Hepatocyte (in vitro differentiated cells): Measurements from ENCODE around the gene LRRC37A3. TPM values are rescaled to one million over a fixed set of nuclear protein-coding genes. Genes with fewer than 3 reads are reported as not detected.
"Not testable (repeated sequence)": the region's sequence is repeated elsewhere in the genome, so short reads cannot be mapped to it uniquely, and the experiment has no call there.

Experiments
- DNase-seq: peaks from one replicate; pipeline ENCODE4 v3.0.0-alpha.2; 2016; ENCODE audit warnings: low spot score
- H2AFZ ChIP-seq: fragments of 200-600 bp; sonication (generic); 2 replicates; pipeline ENCODE4 v1.6.0; 2016; ENCODE audit warnings: antibody characterized with exemption, mild to moderate bottlenecking
- H3K27ac ChIP-seq: fragments of 200-600 bp; sonication (generic); 2 replicates; pipeline ENCODE4 v1.5.1; 2016; ENCODE audit warnings: mild to moderate bottlenecking
- H3K27me3 ChIP-seq: fragments of 200-600 bp; sonication (generic); 2 replicates; pipeline ENCODE4 v1.6.1; 2016
- H3K36me3 ChIP-seq: fragments of 200-600 bp; sonication (generic); replicated peaks from 2 replicates; pipeline ENCODE4 v1.5.1; 2016; ENCODE audit warnings: low read depth; ENCODE audit not compliant: insufficient read depth
- H3K4me1 ChIP-seq: fragments of 200-600 bp; sonication (generic); 2 replicates; pipeline ENCODE4 v1.5.1; 2016; ENCODE audit warnings: mild to moderate bottlenecking, moderate library complexity; ENCODE audit not compliant: insufficient read depth
- H3K4me2 ChIP-seq: fragments of 200-600 bp; sonication (generic); 2 replicates; pipeline ENCODE4 v1.6.0; 2016
- H3K4me3 ChIP-seq: fragments of 200-600 bp; sonication (generic); 2 replicates; pipeline ENCODE4 v1.5.1; 2016; ENCODE audit warnings: mild to moderate bottlenecking
- H3K79me2 ChIP-seq: fragments of 200-600 bp; sonication (generic); 2 replicates; pipeline ENCODE4 v1.6.0; 2017; ENCODE audit warnings: mild to moderate bottlenecking
- H3K9me2 ChIP-seq: fragments of 200-600 bp; sonication (generic); replicated peaks from 2 replicates; pipeline ENCODE4 v1.6.0; 2017; ENCODE audit warnings: mild to moderate bottlenecking; ENCODE audit not compliant: insufficient read depth
- H3K9me3 ChIP-seq: fragments of 200-600 bp; sonication (generic); 2 replicates; pipeline ENCODE4 v1.5.1; 2016; ENCODE audit warnings: low read depth, mild to moderate bottlenecking
- H4K20me1 ChIP-seq: fragments of 200-600 bp; sonication (generic); 2 replicates; pipeline ENCODE4 v1.6.0; 2016; ENCODE audit warnings: mild to moderate bottlenecking; ENCODE audit not compliant: insufficient read depth, poor library complexity, severe bottlenecking
- WGBS: methylation state at CpG from one replicate; pipeline ENCODE4 v1.1.6; 2016; ENCODE audit warnings: low lambda C conversion rate; ENCODE audit errors: missing lambda C conversion rate; 5-methylcytosine and 5-hydroxymethylcytosine counted together
- polyA plus RNA-seq: library from polyadenylated mRNA; unstranded; fragments of >200 nt; fragmentation: Nextera tagmentation; extraction: Ambion mirVana; gene quantifications from 2 replicates; pipeline ENCODE4 v1.2.1, GENCODE V29; 2016
- total RNA-seq: library from RNA; depleted of rRNA; stranded (reverse); fragments of >200 nt; gene quantifications from 2 replicates; pipeline ENCODE4 v1.2.3, GENCODE V29; 2014

Gene LRRC37A3
- total and polyA plus RNA-seq, 2 experiments from 2014 or later: 4.3 to 7.2 TPM

GRCh38 chr17:64838513-64838912, 80.8 kb downstream of the LRRC37A3 start:
- not testable (repeated sequence) for H3K9me2 ChIP-seq, H3K79me2 ChIP-seq, DNase-seq, H3K4me3 ChIP-seq, H2AFZ ChIP-seq, H3K4me1 ChIP-seq, H3K36me3 ChIP-seq, H3K9me3 ChIP-seq, H3K27ac ChIP-seq, H3K4me2 ChIP-seq, H3K27me3 ChIP-seq, H4K20me1 ChIP-seq
- 79% methylated on average over 5 of the region's 5 CpGs for WGBS

DNA sequence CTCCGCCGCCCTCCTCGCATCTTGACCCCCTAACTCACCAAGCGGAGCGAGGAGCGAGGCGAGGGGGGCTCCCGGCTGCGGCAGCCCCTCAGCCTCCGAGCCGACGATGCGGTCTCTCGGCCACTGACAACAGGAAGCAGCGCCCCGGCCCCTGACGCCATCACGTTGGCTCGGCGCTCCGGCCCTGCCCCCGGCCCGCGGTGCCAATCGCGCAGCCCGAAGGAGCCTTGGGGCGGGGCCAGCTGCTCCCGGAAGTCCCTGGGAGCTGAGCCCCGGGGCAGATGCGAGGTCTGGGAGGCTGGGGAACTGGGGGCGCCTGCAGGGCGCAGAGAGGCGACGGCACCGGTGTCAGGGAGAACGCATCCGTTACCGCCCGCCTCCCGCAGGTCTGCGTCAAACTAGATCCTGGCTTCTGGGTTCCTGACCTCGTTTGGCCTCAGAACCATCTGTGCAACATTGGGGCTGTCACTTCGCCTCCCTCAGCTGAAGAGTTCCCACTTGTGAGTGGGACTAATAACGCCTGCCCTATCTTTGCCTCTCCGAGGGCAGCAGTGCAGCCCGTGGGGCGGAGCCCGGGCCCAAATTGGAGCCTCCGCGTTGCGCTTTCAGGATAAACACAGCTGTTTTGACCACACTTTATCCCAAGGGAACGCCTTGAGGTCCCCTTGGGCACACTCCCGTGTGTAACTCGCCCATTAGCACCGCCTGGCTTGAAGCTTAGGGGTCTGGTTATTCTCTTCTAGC, 82.1 kb downstream of the LRRC37A3 start:
- peak overlapping the region; percentile 36 for H3K4me3 ChIP-seq
- under 1% methylated on average over 44 of the region's 56 CpGs for WGBS
- not testable (repeated sequence) for H3K9me3 ChIP-seq, H3K79me2 ChIP-seq, H3K27me3 ChIP-seq, H3K9me2 ChIP-seq, H3K36me3 ChIP-seq, H4K20me1 ChIP-seq, H3K4me1 ChIP-seq
- H3K4me2 ChIP-seq: peak overlapping the region; percentile 88
- peak overlapping the region; percentile 73 for H3K27ac ChIP-seq
- DNase-seq: peak; percentile 90
- H2AFZ ChIP-seq: peak overlapping the region; percentile 73

- H2AFZ ChIP-seq: peak overlapping the region; percentile 73
- H3K9me2 ChIP-seq, H3K79me2 ChIP-seq, H4K20me1 ChIP-seq, H3K27me3 ChIP-seq, H3K9me3 ChIP-seq, H3K4me1 ChIP-seq, H3K36me3 ChIP-seq: not testable (repeated sequence)
- no CpG with 5 or more reads among the region's 32 CpGs for WGBS
- H3K4me2 ChIP-seq: peak overlapping the region; percentile 88
- peak overlapping the region; percentile 73 for H3K27ac ChIP-seq
- DNase-seq: peak; percentile 8
- H3K4me3 ChIP-seq: peak overlapping the region; percentile 36
Observed at GRCh38 chr17:64836623-64837017, 82.7 kb downstream of the LRRC37A3 start.

- 92% methylated on average over 3 of the region's 3 CpGs for WGBS
- H3K9me3 ChIP-seq, H3K4me2 ChIP-seq, H3K27me3 ChIP-seq, H2AFZ ChIP-seq, H3K4me3 ChIP-seq, H3K9me2 ChIP-seq, H3K27ac ChIP-seq, H3K36me3 ChIP-seq, H3K79me2 ChIP-seq, H4K20me1 ChIP-seq, DNase-seq: not testable (repeated sequence)
- H3K4me1 ChIP-seq: peaks cover 16% of the 10 kb centered on the region
Observed at GRCh38 chr17:64834060-64834459, 85.2 kb downstream of the LRRC37A3 start.

GRCh38 chr17:64830631-64831040, 88.6 kb downstream of the LRRC37A3 start:
- peak overlapping the region; percentile 80 for H3K27ac ChIP-seq

DNA sequence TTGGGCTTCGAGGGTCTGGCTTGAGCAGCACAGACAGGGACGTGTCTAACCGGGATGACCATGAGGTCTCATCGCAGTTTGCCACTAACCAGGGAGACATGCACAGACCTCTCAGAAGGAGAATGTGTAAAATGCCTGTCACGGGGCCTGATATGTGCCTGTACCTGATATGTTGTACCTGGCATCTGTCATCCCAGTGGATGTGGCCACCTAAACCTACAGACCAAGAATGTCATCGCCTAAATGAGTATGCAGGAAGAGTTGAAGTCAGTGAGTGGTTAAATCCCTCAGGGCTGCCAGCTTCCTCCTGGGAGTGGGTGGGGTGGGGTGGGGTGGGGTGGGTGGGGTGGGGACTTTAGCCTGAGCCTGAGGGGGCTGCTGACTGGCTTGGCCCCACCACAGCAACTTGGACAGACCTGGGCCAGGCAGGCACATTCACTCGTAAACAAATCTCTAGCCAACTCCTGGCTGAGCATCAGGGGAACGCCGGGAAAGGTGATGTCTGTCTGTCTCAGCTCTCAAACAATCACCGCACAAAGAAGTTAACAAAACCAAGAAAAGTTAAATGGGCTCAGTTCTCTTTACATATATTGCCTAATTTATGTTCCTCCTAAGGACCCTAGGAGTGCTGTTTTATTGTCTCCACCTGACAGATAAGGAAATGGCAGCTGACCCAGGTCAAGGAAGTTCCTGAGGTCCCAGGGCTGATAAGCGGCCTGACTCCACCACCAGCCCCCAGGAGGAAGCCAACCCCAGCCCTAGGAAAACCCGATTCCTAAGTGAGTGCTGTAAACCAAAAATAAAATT, 89.3 kb downstream of the LRRC37A3 start:
- H3K4me3 ChIP-seq, H2AFZ ChIP-seq, H3K79me2 ChIP-seq, H3K4me2 ChIP-seq, H3K9me3 ChIP-seq, H3K27me3 ChIP-seq, H3K9me2 ChIP-seq, DNase-seq, H4K20me1 ChIP-seq, H3K36me3 ChIP-seq: not testable (repeated sequence)
- WGBS: 49% methylated on average over 12 of the region's 12 CpGs
- peak overlapping the region; percentile 80 for H3K27ac ChIP-seq
- peaks cover 16% of the 10 kb centered on the region for H3K4me1 ChIP-seq

More at GRCh38 chr17:64830631-64831040, 88.6 kb downstream of the LRRC37A3 start:
- peaks cover 16% of the 10 kb centered on the region for H3K4me1 ChIP-seq
- DNase-seq, H2AFZ ChIP-seq, H3K9me2 ChIP-seq, H3K4me2 ChIP-seq, H4K20me1 ChIP-seq, H3K9me3 ChIP-seq, H3K4me3 ChIP-seq, H3K27me3 ChIP-seq, H3K36me3 ChIP-seq, H3K79me2 ChIP-seq: not testable (repeated sequence)
- 83% methylated on average over 1 of the region's 1 CpG for whole genome bisulfite sequencing

GRCh38 chr17:64829068-64829467, 90.2 kb downstream of the LRRC37A3 start:
- not testable (repeated sequence) for H3K36me3 ChIP-seq, H4K20me1 ChIP-seq, H3K9me2 ChIP-seq, H2AFZ ChIP-seq, H3K27me3 ChIP-seq, H3K79me2 ChIP-seq, H3K4me2 ChIP-seq, DNase-seq, H3K4me3 ChIP-seq, H3K9me3 ChIP-seq
- peak overlapping the region; percentile 80 for H3K27ac ChIP-seq
- WGBS: 85% methylated on average over 5 of the region's 5 CpGs
- peaks cover 16% of the 10 kb centered on the region for H3K4me1 ChIP-seq

DNA sequence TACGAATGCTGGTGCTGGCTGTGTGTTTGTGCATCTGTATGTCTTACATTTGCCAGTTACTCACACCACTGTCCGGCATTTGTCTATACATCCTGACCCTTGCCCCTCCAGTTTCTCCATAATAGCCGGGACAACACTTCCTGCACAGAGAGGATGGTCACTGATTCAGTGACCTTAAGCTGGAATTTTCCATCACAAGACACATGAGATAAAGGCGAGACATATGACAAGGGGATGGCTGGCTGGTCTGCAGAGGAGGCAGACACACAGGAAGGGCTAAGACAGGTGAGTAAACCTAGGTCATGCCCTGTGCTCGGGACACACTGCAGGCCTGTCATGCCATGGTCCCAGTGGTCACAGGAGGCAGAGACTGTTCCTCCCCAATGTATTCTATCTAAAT, 100.4 kb downstream of the LRRC37A3 start:
- WGBS: 85% methylated on average over 5 of the region's 5 CpGs
- H3K27me3 ChIP-seq, H3K4me2 ChIP-seq, H3K79me2 ChIP-seq, H3K4me1 ChIP-seq, H3K9me3 ChIP-seq, H3K9me2 ChIP-seq, H2AFZ ChIP-seq, DNase-seq, H3K36me3 ChIP-seq, H4K20me1 ChIP-seq, H3K4me3 ChIP-seq: not testable (repeated sequence)
- H3K27ac ChIP-seq: peak overlapping the region; percentile 68

DNA sequence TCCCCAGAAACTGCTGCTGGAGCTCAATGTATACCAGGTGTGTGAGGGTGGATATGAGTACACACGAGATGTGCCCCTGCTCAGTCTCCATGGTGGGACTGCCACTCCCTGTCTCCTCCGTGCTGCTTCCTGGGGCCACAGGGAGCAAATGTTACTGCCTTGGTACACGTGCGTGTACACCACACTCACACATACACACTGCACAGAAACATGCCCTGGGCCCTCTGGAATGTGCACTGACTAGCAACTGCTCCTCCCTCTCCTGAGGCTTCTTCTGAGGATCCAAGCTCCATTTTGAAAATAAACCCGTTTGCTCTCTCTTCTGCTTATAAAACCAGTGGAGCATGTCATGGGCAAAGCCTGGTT, 103.5 kb downstream of the LRRC37A3 start:
- not testable (repeated sequence) for H3K4me2 ChIP-seq, H3K4me1 ChIP-seq, H3K36me3 ChIP-seq, DNase-seq, H3K9me2 ChIP-seq, H3K79me2 ChIP-seq, H3K27me3 ChIP-seq, H2AFZ ChIP-seq, H3K27ac ChIP-seq, H4K20me1 ChIP-seq, H3K4me3 ChIP-seq, H3K9me3 ChIP-seq
- 78% methylated on average over 5 of the region's 5 CpGs for WGBS
